PFSK-1 (cell line): ENCODE results near the gene ARMC12.

Experiments
- POLR2AphosphoS5 ChIP-seq: IDR thresholded peaks from 2 replicates; pipeline ENCODE4 v1.6.1; 2012; ENCODE audit warnings: low read depth, mild to moderate bottlenecking, control low read depth, low read length, moderate library complexity
- SIN3A ChIP-seq: IDR thresholded peaks from 2 replicates; pipeline ENCODE4 v1.6.1; 2012; ENCODE audit warnings: mild to moderate bottlenecking, low read length, moderate library complexity, borderline replicate concordance; ENCODE audit not compliant: insufficient read depth
- TAF1 ChIP-seq: IDR thresholded peaks from 2 replicates; pipeline ENCODE4 v1.6.1; 2012; ENCODE audit warnings: low read length, control low read depth, borderline replicate concordance; ENCODE audit not compliant: insufficient read depth
- TF ChIP-seq, protein P1 (sequence below), 2 experiments: IDR thresholded peaks; 2 replicates each; pipeline versions ENCODE4 v1.6.1 to v1.8.0; 2011 to 2012; ENCODE audit warnings: low read depth in 2 of 2, low read length in 2 of 2, control low read depth in 1 of 2, inconsistent platforms in 1 of 2, mild to moderate bottlenecking in 1 of 2, moderate library complexity in 1 of 2; ENCODE audit not compliant: insufficient read depth in 1 of 2

- TF ChIP-seq, protein P1, sequence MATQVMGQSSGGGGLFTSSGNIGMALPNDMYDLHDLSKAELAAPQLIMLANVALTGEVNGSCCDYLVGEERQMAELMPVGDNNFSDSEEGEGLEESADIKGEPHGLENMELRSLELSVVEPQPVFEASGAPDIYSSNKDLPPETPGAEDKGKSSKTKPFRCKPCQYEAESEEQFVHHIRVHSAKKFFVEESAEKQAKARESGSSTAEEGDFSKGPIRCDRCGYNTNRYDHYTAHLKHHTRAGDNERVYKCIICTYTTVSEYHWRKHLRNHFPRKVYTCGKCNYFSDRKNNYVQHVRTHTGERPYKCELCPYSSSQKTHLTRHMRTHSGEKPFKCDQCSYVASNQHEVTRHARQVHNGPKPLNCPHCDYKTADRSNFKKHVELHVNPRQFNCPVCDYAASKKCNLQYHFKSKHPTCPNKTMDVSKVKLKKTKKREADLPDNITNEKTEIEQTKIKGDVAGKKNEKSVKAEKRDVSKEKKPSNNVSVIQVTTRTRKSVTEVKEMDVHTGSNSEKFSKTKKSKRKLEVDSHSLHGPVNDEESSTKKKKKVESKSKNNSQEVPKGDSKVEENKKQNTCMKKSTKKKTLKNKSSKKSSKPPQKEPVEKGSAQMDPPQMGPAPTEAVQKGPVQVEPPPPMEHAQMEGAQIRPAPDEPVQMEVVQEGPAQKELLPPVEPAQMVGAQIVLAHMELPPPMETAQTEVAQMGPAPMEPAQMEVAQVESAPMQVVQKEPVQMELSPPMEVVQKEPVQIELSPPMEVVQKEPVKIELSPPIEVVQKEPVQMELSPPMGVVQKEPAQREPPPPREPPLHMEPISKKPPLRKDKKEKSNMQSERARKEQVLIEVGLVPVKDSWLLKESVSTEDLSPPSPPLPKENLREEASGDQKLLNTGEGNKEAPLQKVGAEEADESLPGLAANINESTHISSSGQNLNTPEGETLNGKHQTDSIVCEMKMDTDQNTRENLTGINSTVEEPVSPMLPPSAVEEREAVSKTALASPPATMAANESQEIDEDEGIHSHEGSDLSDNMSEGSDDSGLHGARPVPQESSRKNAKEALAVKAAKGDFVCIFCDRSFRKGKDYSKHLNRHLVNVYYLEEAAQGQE (IDR thresholded peaks at IDR 0.05; ENCODE audit: insufficient read depth in 1 of 2, low read depth in 2 of 2, low read length in 2 of 2), result no peak
- TF ChIP-seq POLR2AphosphoS5 (no peak), TAF1 (no peak), SIN3A (no peak)
Measured at GRCh38 chr6:35759426-35759825, 22.6 kb downstream of the ARMC12 start.
